Panc1 (cell line): ENCODE measurements around the gene KAT14. TPM values are rescaled to one million over a fixed set of nuclear protein-coding genes. Genes with fewer than 3 reads are reported as not detected.
"Not testable (repeated sequence)": the region's sequence is repeated elsewhere in the genome, so short reads cannot be mapped to it uniquely, and the experiment has no call there.

Experiments
- ATAC-seq: fragments of 200-7000 bp; cut with Tn5 transposase; 2 replicates; pipeline ENCODE4 v1.9.1; 2020; ENCODE audit warnings: mild to moderate bottlenecking, moderate library complexity
- BruUV-seq: library from RNA; stranded (reverse); fragments of 400-500 nt; replicated peaks from 2 replicates; lab custom pipeline; 2021; lab: Mats Ljungman, UMichigan
- CTCF ChIA-PET: fragments of 300-600 bp; sonication (Branson Sonifier 250); formaldehyde crosslinking; loops from one replicate; lab custom pipeline; 2022; ENCODE audit warnings: antibody characterized with exemption; lab: Charles Lee
- POLR2A ChIA-PET: fragments of 300-600 bp; sonication (Branson Sonifier 250); formaldehyde crosslinking; loops from one replicate; lab custom pipeline; 2022; ENCODE audit warnings: antibody characterized with exemption; lab: Charles Lee
- DNase-seq: peaks from one replicate; pipeline ENCODE4 v3.0.0-alpha.2; 2010; ENCODE audit warnings: low read depth, low spot score
- H3K27ac ChIP-seq: 2 replicates; pipeline ENCODE4 v1.5.1; 2011; ENCODE audit warnings: mild to moderate bottlenecking, low read length, inconsistent platforms
- H3K27me3 ChIP-seq: fragments of 200-500 bp; sonication (Bioruptor generic); 2 replicates; pipeline ENCODE4 v1.6.0; 2014; ENCODE audit warnings: low read length, inconsistent platforms; ENCODE audit not compliant: control insufficient read depth, insufficient read depth
- H3K36me3 ChIP-seq: fragments of 200-500 bp; sonication (Bioruptor generic); 2 replicates; pipeline ENCODE4 v1.5.1; 2014; ENCODE audit warnings: inconsistent platforms, mild to moderate bottlenecking, low read length, moderate library complexity; ENCODE audit not compliant: control insufficient read depth, insufficient read depth
- H3K4me1 ChIP-seq: 2 replicates; pipeline ENCODE4 v1.5.1; 2011; ENCODE audit warnings: inconsistent platforms, mild to moderate bottlenecking, low read length, moderate library complexity; ENCODE audit not compliant: control insufficient read depth, insufficient read depth
- H3K4me3 ChIP-seq, 2 experiments: 2 replicates each; pipeline ENCODE4 v1.5.1; 2011 to 2012; ENCODE audit warnings: low read depth in 2 of 2, low read length in 2 of 2, mild to moderate bottlenecking in 2 of 2, inconsistent platforms in 1 of 2, moderate library complexity in 1 of 2
- H3K9me3 ChIP-seq: fragments of 200-500 bp; sonication (Bioruptor generic); 2 replicates; pipeline ENCODE4 v1.5.1; 2014; ENCODE audit warnings: low read depth, mild to moderate bottlenecking, inconsistent platforms, low read length, moderate library complexity; ENCODE audit not compliant: control insufficient read depth, insufficient read depth
- CTCF ChIP-seq: fragments of 450-650 bp; IDR thresholded peaks from 2 replicates; pipeline ENCODE4 v1.5.1; 2017; ENCODE audit warnings: mild to moderate bottlenecking
- POLR2AphosphoS5 ChIP-seq: IDR thresholded peaks from 2 replicates; pipeline ENCODE4 v1.6.1; 2012; ENCODE audit warnings: mild to moderate bottlenecking, low read depth, low read length, moderate library complexity
- REST ChIP-seq, 2 experiments: IDR thresholded peaks; 2 replicates each; pipeline ENCODE4 v1.6.1; 2011 to 2012; ENCODE audit warnings: low read depth in 2 of 2, control low read depth in 1 of 2, low read length in 1 of 2, mild to moderate bottlenecking in 1 of 2, moderate library complexity in 1 of 2; ENCODE audit not compliant: insufficient read depth in 1 of 2
- SIN3A ChIP-seq: IDR thresholded peaks from 2 replicates; pipeline ENCODE4 v1.6.1; 2012; ENCODE audit warnings: low read depth, mild to moderate bottlenecking, low read length, moderate library complexity, borderline replicate concordance; ENCODE audit not compliant: insufficient read depth
- TCF7L2 ChIP-seq: IDR thresholded peaks from 2 replicates; pipeline ENCODE4 v1.6.1; 2011; ENCODE audit warnings: mild to moderate bottlenecking, low read depth, low read length, inconsistent platforms
- in situ Hi-C: cut with HindIII; loops from 2 replicates; pipeline ENCODE4 v1.10.0; 2016; ENCODE audit warnings: low sequenced_read_pairs, low pct_unique_long_range_greater_than_20kb
- intact Hi-C: fragments of 100-400 bp; cut with micrococcal nuclease; formaldehyde crosslinking; loops from one replicate; pipeline ENCODE4 v1.10.0; 2022; ENCODE audit not compliant: unreplicated experiment
- total RNA-seq: library from RNA; stranded (reverse); gene quantifications from one replicate; pipeline ENCODE4 v1.2.1, GENCODE V29; 2021; ENCODE audit not compliant: unreplicated experiment

The KAT14 gene
- total RNA-seq, 1 experiment from 2014 or later, result 12.7 TPM

GRCh38 chr20:18174906-18175683 is 37.4 kb downstream of the KAT14 start:
- no peaks in the 10 kb centered on the region for H3K9me3 ChIP-seq
- no peaks in the 10 kb centered on the region for H3K36me3 ChIP-seq
- POLR2A ChIA-PET, result no interaction called here
- DNase-seq, result no peak
- H3K4me3 ChIP-seq, result no peak overlapping the region
- no peaks in the 10 kb centered on the region for H3K27me3 ChIP-seq
- in situ Hi-C loops (no loop called here), intact Hi-C loops (no loop called here)
- H3K4me1 ChIP-seq, result no peaks in the 10 kb centered on the region
- no peak for ATAC-seq
- no TSS peak for BruUV-seq
- TF ChIP-seq TCF7L2 (no peak), POLR2AphosphoS5 (no peak), REST (IDR thresholded peaks at IDR 0.05; ENCODE audit: insufficient read depth in 1 of 2, low read depth in 2 of 2, low read length in 1 of 2) (no peak), CTCF (no peak), SIN3A (no peak)
- CTCF ChIA-PET, result no interaction called here
- H3K27ac ChIP-seq, result no peak overlapping the region

GRCh38 chr20:18176318-18176785 is 38.7 kb downstream of the KAT14 start:
- ATAC-seq (no peak), DNase-seq (no peak)
- no peak overlapping the region for H3K27ac ChIP-seq
- in situ Hi-C loops, result no loop called here
- no peaks in the 10 kb centered on the region for H3K9me3 ChIP-seq
- H3K4me3 ChIP-seq, result no peak overlapping the region
- H3K36me3 ChIP-seq, result no peaks in the 10 kb centered on the region
- intact Hi-C loops, result no loop called here
- ChIA-PET POLR2A (no interaction called here), CTCF (no interaction called here)
- no peaks in the 10 kb centered on the region for H3K27me3 ChIP-seq
- TF ChIP-seq SIN3A (no peak), TCF7L2 (no peak), REST (IDR thresholded peaks at IDR 0.05; ENCODE audit: insufficient read depth in 1 of 2, low read depth in 2 of 2, low read length in 1 of 2) (no peak), CTCF (no peak), POLR2AphosphoS5 (no peak)
- H3K4me1 ChIP-seq, result no peaks in the 10 kb centered on the region
- BruUV-seq, result no TSS peak

- H3K4me1 ChIP-seq, ATAC-seq, H3K27me3 ChIP-seq, H3K9me3 ChIP-seq, H3K4me3 ChIP-seq, CTCF ChIA-PET, H3K27ac ChIP-seq, DNase-seq, BruUV-seq, intact Hi-C loops, in situ Hi-C loops, POLR2A ChIA-PET, H3K36me3 ChIP-seq: not testable (repeated sequence)
These were observed 42.7 kb downstream of the KAT14 start for GRCh38 chr20:18180366-18180765.
